Measurements from ENCODE around the gene ZBTB25.
"Not testable (repeated sequence)": the region's sequence is repeated elsewhere in the genome, so short reads cannot be mapped to it uniquely, and the experiment has no call there.

ZBTB25 gene

DNA sequence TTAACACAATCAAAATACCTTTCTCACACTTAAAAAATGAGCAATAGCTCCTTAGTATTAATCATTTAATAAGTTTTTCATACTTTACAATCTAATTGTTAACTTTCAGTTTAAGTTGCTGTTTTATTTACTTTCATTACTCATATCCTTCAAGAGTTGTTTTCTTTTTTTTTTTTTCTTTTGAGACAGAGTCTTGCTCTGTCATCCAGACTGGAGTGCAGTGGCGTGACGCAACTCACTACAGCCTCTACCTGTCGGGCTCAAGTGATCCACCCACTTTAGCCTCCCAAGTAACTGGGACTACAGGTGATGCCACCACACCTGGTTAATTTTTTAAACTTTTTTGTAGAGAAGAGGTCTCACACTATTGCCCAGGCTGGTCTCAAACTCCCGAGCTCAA is 17.1 kb upstream of the ZBTB25 start (continued):
- TF ChIP-seq BACH2 (CRISPR knock-in tag; IDR thresholded peaks at IDR 0.05; ENCODE audit: borderline replicate concordance) (no peak), ZNF565 (CRISPR knock-in tag; conservative IDR thresholded peaks at IDR 0.05; ENCODE audit: low read depth) (no peak), ZC3H10 (CRISPR knock-in tag; IDR thresholded peaks at IDR 0.05) (no peak), POU6F1 (CRISPR knock-in tag; IDR thresholded peaks at IDR 0.05; ENCODE audit: borderline replicate concordance, low read depth) (no peak), OSR1 (CRISPR knock-in tag; IDR thresholded peaks at IDR 0.05) (no peak)

DNA sequence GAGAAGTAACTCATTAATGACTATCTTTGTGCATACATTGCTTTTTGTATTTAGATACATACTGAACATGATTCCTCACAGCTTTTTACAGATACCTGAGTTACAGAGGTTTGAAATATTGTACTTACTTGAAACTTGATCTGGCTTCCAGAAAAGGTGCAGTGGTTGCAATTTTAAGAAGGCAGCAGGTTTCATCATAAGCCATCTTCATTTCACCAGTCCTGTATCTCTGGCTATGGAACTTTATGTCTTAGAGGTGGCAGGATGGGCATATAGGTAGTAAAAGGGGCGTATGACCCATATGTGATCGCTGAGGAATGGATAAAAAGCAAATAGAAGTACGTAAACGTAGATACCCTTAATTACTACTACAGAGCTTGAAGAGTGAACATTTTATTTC is 14.6 kb upstream of the ZBTB25 start:
- TF ChIP-seq TOX (CRISPR knock-in tag; IDR thresholded peaks at IDR 0.05; ENCODE audit: borderline replicate concordance) = no peak
- no peak for ATAC-seq

- ATAC-seq = not testable (repeated sequence)
Observed at GRCh38 chr14:64517667-64518066, 14.0 kb upstream of the ZBTB25 start.

- TF ChIP-seq GLIS3 (CRISPR knock-in tag; IDR thresholded peaks at IDR 0.05) = no peak
- TF ChIP-seq CSDC2 (CRISPR knock-in tag; IDR thresholded peaks at IDR 0.05) = no peak
Observed at GRCh38 chr14:64516969-64517368, 13.3 kb upstream of the ZBTB25 start.

DNA sequence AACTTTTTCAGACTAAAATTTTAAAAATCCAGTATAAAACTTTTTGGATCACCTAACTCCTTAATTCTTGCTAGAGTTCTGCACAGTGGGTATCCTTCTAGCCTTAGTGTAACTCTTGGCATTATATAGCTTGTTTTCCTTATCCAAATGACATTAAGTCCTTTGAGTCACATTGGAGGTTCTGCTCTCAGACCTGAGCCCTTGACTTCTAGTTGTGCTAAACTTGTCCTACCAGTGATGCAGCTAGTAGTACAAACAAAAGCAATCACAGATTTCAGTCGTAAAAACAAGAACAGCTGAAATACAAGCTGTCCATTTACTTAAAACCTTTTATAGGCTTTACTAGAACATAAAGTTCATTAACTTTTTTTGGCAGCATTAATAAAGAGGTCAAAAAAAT is 11.4 kb upstream of the ZBTB25 start:
- TF ChIP-seq TCF4 (CRISPR knock-in tag; IDR thresholded peaks at IDR 0.05; ENCODE audit: borderline replicate concordance) (no peak), PATZ1 (CRISPR knock-in tag; IDR thresholded peaks at IDR 0.05; ENCODE audit: borderline replicate concordance) (no peak), PPARA (CRISPR knock-in tag; IDR thresholded peaks at IDR 0.05; ENCODE audit: borderline replicate concordance) (no peak), ISL1 (CRISPR knock-in tag; IDR thresholded peaks at IDR 0.05) (no peak), ZC3H10 (CRISPR knock-in tag; IDR thresholded peaks at IDR 0.05) (no peak), ARNTL (CRISPR knock-in tag; IDR thresholded peaks at IDR 0.05; ENCODE audit: borderline replicate concordance, low read depth) (no peak), ESRRG (CRISPR knock-in tag; IDR thresholded peaks at IDR 0.05) (no peak), POU6F1 (CRISPR knock-in tag; IDR thresholded peaks at IDR 0.05; ENCODE audit: borderline replicate concordance, low read depth) (no peak), BACH2 (CRISPR knock-in tag; IDR thresholded peaks at IDR 0.05; ENCODE audit: borderline replicate concordance) (no peak), SNAI2 (CRISPR knock-in tag; IDR thresholded peaks at IDR 0.05) (no peak), CSDC2 (CRISPR knock-in tag; IDR thresholded peaks at IDR 0.05) (no peak), ZNF565 (CRISPR knock-in tag; conservative IDR thresholded peaks at IDR 0.05; ENCODE audit: low read depth) (no peak), GLIS3 (CRISPR knock-in tag; IDR thresholded peaks at IDR 0.05) (no peak), TOX (CRISPR knock-in tag; IDR thresholded peaks at IDR 0.05; ENCODE audit: borderline replicate concordance) (no peak), ZNF70 (CRISPR knock-in tag; IDR thresholded peaks at IDR 0.05) (no peak), ZFP30 (CRISPR knock-in tag; IDR thresholded peaks at IDR 0.05) (no peak), ZFP3 (CRISPR knock-in tag; IDR thresholded peaks at IDR 0.05) (no peak)
- no peak for ATAC-seq

More at GRCh38 chr14:64516969-64517368, 13.3 kb upstream of the ZBTB25 start:
- ATAC-seq = no peak

- TF ChIP-seq RARB (CRISPR knock-in tag; IDR thresholded peaks at IDR 0.05) = no peak
- TF ChIP-seq ZNF8 (CRISPR knock-in tag; IDR thresholded peaks at IDR 0.05) = no peak
- no peak for TF ChIP-seq OSR1 (CRISPR knock-in tag; IDR thresholded peaks at IDR 0.05)
- TF ChIP-seq TCF4 (CRISPR knock-in tag; IDR thresholded peaks at IDR 0.05; ENCODE audit: borderline replicate concordance) = no peak
- TF ChIP-seq ZNF70 (CRISPR knock-in tag; IDR thresholded peaks at IDR 0.05) = no peak
- TF ChIP-seq ESRRG (CRISPR knock-in tag; IDR thresholded peaks at IDR 0.05) = no peak
- no peak for TF ChIP-seq PATZ1 (CRISPR knock-in tag; IDR thresholded peaks at IDR 0.05; ENCODE audit: borderline replicate concordance)
- no peak for TF ChIP-seq POU6F1 (CRISPR knock-in tag; IDR thresholded peaks at IDR 0.05; ENCODE audit: borderline replicate concordance, low read depth)
- TF ChIP-seq ZFP30 (CRISPR knock-in tag; IDR thresholded peaks at IDR 0.05) = no peak
- no peak for TF ChIP-seq ISL1 (CRISPR knock-in tag; IDR thresholded peaks at IDR 0.05)
- TF ChIP-seq GLIS3 (CRISPR knock-in tag; IDR thresholded peaks at IDR 0.05) = no peak
- TF ChIP-seq ZC3H10 (CRISPR knock-in tag; IDR thresholded peaks at IDR 0.05) = no peak
- TF ChIP-seq TOX (CRISPR knock-in tag; IDR thresholded peaks at IDR 0.05; ENCODE audit: borderline replicate concordance) = no peak
- TF ChIP-seq, protein P1, sequence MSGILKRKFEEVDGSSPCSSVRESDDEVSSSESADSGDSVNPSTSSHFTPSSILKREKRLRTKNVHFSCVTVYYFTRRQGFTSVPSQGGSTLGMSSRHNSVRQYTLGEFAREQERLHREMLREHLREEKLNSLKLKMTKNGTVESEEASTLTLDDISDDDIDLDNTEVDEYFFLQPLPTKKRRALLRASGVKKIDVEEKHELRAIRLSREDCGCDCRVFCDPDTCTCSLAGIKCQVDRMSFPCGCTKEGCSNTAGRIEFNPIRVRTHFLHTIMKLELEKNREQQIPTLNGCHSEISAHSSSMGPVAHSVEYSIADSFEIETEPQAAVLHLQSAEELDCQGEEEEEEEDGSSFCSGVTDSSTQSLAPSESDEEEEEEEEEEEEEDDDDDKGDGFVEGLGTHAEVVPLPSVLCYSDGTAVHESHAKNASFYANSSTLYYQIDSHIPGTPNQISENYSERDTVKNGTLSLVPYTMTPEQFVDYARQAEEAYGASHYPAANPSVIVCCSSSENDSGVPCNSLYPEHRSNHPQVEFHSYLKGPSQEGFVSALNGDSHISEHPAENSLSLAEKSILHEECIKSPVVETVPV (CRISPR knock-in tag; IDR thresholded peaks at IDR 0.05) = no peak
- ATAC-seq = no peak
Observed at GRCh38 chr14:64513271-64513670, 9.6 kb upstream of the ZBTB25 start.
